ENCODE results near the gene SRRM4.

SRRM4 gene

GRCh38 chr12:119206348-119207062, 225.2 kb downstream of the SRRM4 start:
- no peak for DNase-seq

GRCh38 chr12:119207063-119207560, 225.8 kb downstream of the SRRM4 start:
- DNase-seq, result no peak

GRCh38 chr12:119208626-119209061, 227.3 kb downstream of the SRRM4 start:
- DNase-seq, result peak; percentile 6

- DNase-seq, result peak; percentile 30
These were observed 230.5 kb downstream of the SRRM4 start for GRCh38 chr12:119211884-119212283.

Data from NCI-H2227 treated with DMSO at 0.1 percent for 48 hours (cell line).